Hepatocyte (in vitro differentiated cells): Measurements from ENCODE around the gene KCNK13. TPM values are rescaled to one million over a fixed set of nuclear protein-coding genes. Genes with fewer than 3 reads are reported as not detected.

ENCODE experiments used
- DNase-seq: peaks from one replicate; pipeline ENCODE4 v3.0.0-alpha.2; 2016; ENCODE audit warnings: low spot score
- H2AFZ ChIP-seq: fragments of 200-600 bp; sonication (generic); 2 replicates; pipeline ENCODE4 v1.6.0; 2016; ENCODE audit warnings: antibody characterized with exemption, mild to moderate bottlenecking
- H3K27ac ChIP-seq: fragments of 200-600 bp; sonication (generic); 2 replicates; pipeline ENCODE4 v1.5.1; 2016; ENCODE audit warnings: mild to moderate bottlenecking
- H3K27me3 ChIP-seq: fragments of 200-600 bp; sonication (generic); 2 replicates; pipeline ENCODE4 v1.6.1; 2016
- H3K36me3 ChIP-seq: fragments of 200-600 bp; sonication (generic); replicated peaks from 2 replicates; pipeline ENCODE4 v1.5.1; 2016; ENCODE audit warnings: low read depth; ENCODE audit not compliant: insufficient read depth
- H3K4me1 ChIP-seq: fragments of 200-600 bp; sonication (generic); 2 replicates; pipeline ENCODE4 v1.5.1; 2016; ENCODE audit warnings: mild to moderate bottlenecking, moderate library complexity; ENCODE audit not compliant: insufficient read depth
- H3K4me2 ChIP-seq: fragments of 200-600 bp; sonication (generic); 2 replicates; pipeline ENCODE4 v1.6.0; 2016
- H3K4me3 ChIP-seq: fragments of 200-600 bp; sonication (generic); 2 replicates; pipeline ENCODE4 v1.5.1; 2016; ENCODE audit warnings: mild to moderate bottlenecking
- H3K79me2 ChIP-seq: fragments of 200-600 bp; sonication (generic); 2 replicates; pipeline ENCODE4 v1.6.0; 2017; ENCODE audit warnings: mild to moderate bottlenecking
- H3K9me2 ChIP-seq: fragments of 200-600 bp; sonication (generic); replicated peaks from 2 replicates; pipeline ENCODE4 v1.6.0; 2017; ENCODE audit warnings: mild to moderate bottlenecking; ENCODE audit not compliant: insufficient read depth
- H3K9me3 ChIP-seq: fragments of 200-600 bp; sonication (generic); 2 replicates; pipeline ENCODE4 v1.5.1; 2016; ENCODE audit warnings: low read depth, mild to moderate bottlenecking
- H4K20me1 ChIP-seq: fragments of 200-600 bp; sonication (generic); 2 replicates; pipeline ENCODE4 v1.6.0; 2016; ENCODE audit warnings: mild to moderate bottlenecking; ENCODE audit not compliant: insufficient read depth, poor library complexity, severe bottlenecking
- CTCF ChIP-seq: fragments of 200-600 bp; sonication (generic); IDR thresholded peaks from 2 replicates; pipeline ENCODE4 v1.5.1; 2016; ENCODE audit warnings: antibody characterized with exemption, mild to moderate bottlenecking; ENCODE audit not compliant: poor library complexity
- EZH2 ChIP-seq: fragments of 200-600 bp; sonication (generic); IDR thresholded peaks from 2 replicates; pipeline ENCODE4 v1.6.1; 2016; ENCODE audit warnings: antibody characterized with exemption, mild to moderate bottlenecking, borderline replicate concordance
- EZH2phosphoT487 ChIP-seq: fragments of 200-600 bp; sonication (generic); IDR thresholded peaks from one replicate; pipeline ENCODE4 v1.6.1; 2018; ENCODE audit warnings: antibody characterized with exemption, mild to moderate bottlenecking, low read depth, moderate library complexity; ENCODE audit not compliant: unreplicated experiment, severe bottlenecking
- WGBS: methylation state at CpG from one replicate; pipeline ENCODE4 v1.1.6; 2016; ENCODE audit warnings: low lambda C conversion rate; ENCODE audit errors: missing lambda C conversion rate; 5-methylcytosine and 5-hydroxymethylcytosine counted together
- polyA plus RNA-seq: library from polyadenylated mRNA; unstranded; fragments of >200 nt; fragmentation: Nextera tagmentation; extraction: Ambion mirVana; gene quantifications from 2 replicates; pipeline ENCODE4 v1.2.1, GENCODE V29; 2016
- total RNA-seq: library from RNA; depleted of rRNA; stranded (reverse); fragments of >200 nt; gene quantifications from 2 replicates; pipeline ENCODE4 v1.2.3, GENCODE V29; 2014

KCNK13 gene
- total and polyA plus RNA-seq, 2 experiments from 2014 or later: 0.15 to 0.47 TPM

- H3K9me3 ChIP-seq: no peaks in the 10 kb centered on the region
- 95% methylated on average over 14 of the region's 14 CpGs for WGBS
These were observed 122.3 kb downstream of the KCNK13 start for GRCh38 chr14:90184094-90184493.

GRCh38 chr14:90184571-90185266 is 122.9 kb downstream of the KCNK13 start:
- Histone ChIP-seq H3K79me2 (no peaks in the 10 kb centered on the region), H4K20me1 (no peaks in the 10 kb centered on the region), H3K4me1 (no peaks in the 10 kb centered on the region), H3K4me3 (no peak overlapping the region), H2AFZ (no peak overlapping the region), H3K36me3 (no peaks in the 10 kb centered on the region), H3K4me2 (no peak overlapping the region), H3K9me3 (no peaks in the 10 kb centered on the region), H3K9me2 (no peaks in the 10 kb centered on the region), H3K27ac (no peak overlapping the region), H3K27me3 (no peaks in the 10 kb centered on the region)
- 91% methylated on average over 23 of the region's 23 CpGs for WGBS
- no peak for DNase-seq
- TF ChIP-seq EZH2: no peak
- no peak for TF ChIP-seq EZH2phosphoT487
- TF ChIP-seq CTCF: no peak

More at GRCh38 chr14:90184094-90184493, 122.3 kb downstream of the KCNK13 start:
- Histone ChIP-seq H3K27ac (no peak overlapping the region), H3K4me3 (no peak overlapping the region), H3K4me2 (no peak overlapping the region), H3K36me3 (no peaks in the 10 kb centered on the region), H3K9me2 (no peaks in the 10 kb centered on the region), H3K27me3 (no peaks in the 10 kb centered on the region), H3K79me2 (no peaks in the 10 kb centered on the region), H2AFZ (no peak overlapping the region), H4K20me1 (no peaks in the 10 kb centered on the region), H3K4me1 (no peaks in the 10 kb centered on the region)
- DNase-seq: no peak
- TF ChIP-seq EZH2: no peak
- no peak for TF ChIP-seq EZH2phosphoT487
- TF ChIP-seq CTCF: no peak

- WGBS: 89% methylated on average over 2 of the region's 2 CpGs
- H3K9me3 ChIP-seq: no peaks in the 10 kb centered on the region
- TF ChIP-seq EZH2phosphoT487: no peak
These were observed 126.8 kb downstream of the KCNK13 start for GRCh38 chr14:90188588-90188987.

GRCh38 chr14:90191154-90191553 is 129.4 kb downstream of the KCNK13 start:
- Histone ChIP-seq H3K4me2 (no peak overlapping the region), H3K79me2 (no peaks in the 10 kb centered on the region), H3K36me3 (no peaks in the 10 kb centered on the region), H3K27ac (no peak overlapping the region), H3K9me3 (no peaks in the 10 kb centered on the region), H4K20me1 (no peaks in the 10 kb centered on the region), H3K4me3 (no peak overlapping the region), H2AFZ (no peak overlapping the region), H3K9me2 (no peaks in the 10 kb centered on the region), H3K27me3 (no peaks in the 10 kb centered on the region), H3K4me1 (no peaks in the 10 kb centered on the region)
- no peak for DNase-seq
- WGBS: 79% methylated on average over 5 of the region's 5 CpGs
- TF ChIP-seq EZH2: no peak
- no peak for TF ChIP-seq CTCF
- TF ChIP-seq EZH2phosphoT487: no peak

More at GRCh38 chr14:90188588-90188987, 126.8 kb downstream of the KCNK13 start:
- no peaks in the 10 kb centered on the region for H3K9me2 ChIP-seq
- no peaks in the 10 kb centered on the region for H3K79me2 ChIP-seq
- no peaks in the 10 kb centered on the region for H3K27me3 ChIP-seq
- H4K20me1 ChIP-seq: no peaks in the 10 kb centered on the region
- H3K4me3 ChIP-seq: no peak overlapping the region
- H3K36me3 ChIP-seq: no peaks in the 10 kb centered on the region
- H3K27ac ChIP-seq: no peak overlapping the region
- no peak for DNase-seq
- H2AFZ ChIP-seq: no peak overlapping the region
- H3K4me1 ChIP-seq: no peaks in the 10 kb centered on the region
- no peak overlapping the region for H3K4me2 ChIP-seq
